Stimulated activated CD4-positive, alpha-beta T cell treated with anti-CD3 and anti-CD28 coated beads, TNF-alpha, amount 100 ng/mL, for 48 hours (primary cell): Measurements from ENCODE around the gene FBXW9.
A peak's percentile ranks its signal among the peaks of the same experiment; 100 is the strongest.
"Not testable (repeated sequence)": the region's sequence is repeated elsewhere in the genome, so short reads cannot be mapped to it uniquely, and the experiment has no call there.

Experiments used
- DNase-seq, 3 donors: peaks; one replicate each; pipeline ENCODE4 v3.0.0-alpha.2; 2020; ENCODE audit warnings: low read depth in 3 of 3

Gene FBXW9

GRCh38 chr19:12681074-12681987 is 15.1 kb downstream of the FBXW9 start, which contains the start of gene DHPS:
Gene DHPS, minus strand, starts transcription at chr19:12681880. Its CDS starts 114 bp downstream, at chr19:12681766.
- peak; percentile 81 to 90 (median 87) for DNase-seq

GRCh38 chr19:12680034-12680433 is 16.4 kb downstream of the FBXW9 start:
- DNase-seq, result no peak

GRCh38 chr19:12678039-12678438 is 18.4 kb downstream of the FBXW9 start:
- not testable (repeated sequence) for DNase-seq

GRCh38 chr19:12676928-12677327 is 19.5 kb downstream of the FBXW9 start:
- no peak for DNase-seq

GRCh38 chr19:12676384-12676792 is 20.0 kb downstream of the FBXW9 start:
- peak; percentile 79 to 87 (median 86) for DNase-seq

GRCh38 chr19:12675940-12676339 is 20.5 kb downstream of the FBXW9 start:
- no peak for DNase-seq

- no peak for DNase-seq
These were observed 21.0 kb downstream of the FBXW9 start for GRCh38 chr19:12675399-12675798.

GRCh38 chr19:12672744-12673143 is 23.7 kb downstream of the FBXW9 start:
- DNase-seq, result no peak

- DNase-seq, result no peak
These were observed 26.1 kb downstream of the FBXW9 start for GRCh38 chr19:12670159-12670928.

GRCh38 chr19:12669270-12670158 is 26.9 kb downstream of the FBXW9 start:
- peak in 2 of 3 donors; percentile 51 to 72 for DNase-seq

- peak in 2 of 3 donors; percentile 31 to 61 for DNase-seq
These were observed 27.5 kb downstream of the FBXW9 start for GRCh38 chr19:12668932-12669269.

GRCh38 chr19:12668346-12668745 is 28.1 kb downstream of the FBXW9 start:
- no peak for DNase-seq

GRCh38 chr19:12667731-12668302 is 28.6 kb downstream of the FBXW9 start:
- DNase-seq, result no peak

GRCh38 chr19:12666265-12667048 is 30.0 kb downstream of the FBXW9 start, which contains the start of the genes MAN2B1 and WDR83:
Gene MAN2B1, minus strand, starts transcription at chr19:12666742. Its CDS starts 41 bp downstream, at chr19:12666701.
Gene WDR83, plus strand, starts transcription at chr19:12666807. Its CDS starts 2,984 bp downstream, at chr19:12669791.
- DNase-seq, result peak in 2 of 3 donors; percentile 62 to 85

- DNase-seq, result no peak
These were observed 30.7 kb downstream of the FBXW9 start for GRCh38 chr19:12665671-12666264.

GRCh38 chr19:12665281-12665573 is 31.2 kb downstream of the FBXW9 start:
- peak in 1 of 3 donors; percentile 35 for DNase-seq

GRCh38 chr19:12664406-12665280 is 31.8 kb downstream of the FBXW9 start:
- no peak for DNase-seq

GRCh38 chr19:12660980-12661379 is 35.5 kb downstream of the FBXW9 start:
- no peak for DNase-seq

- DNase-seq, result no peak
These were observed 38.5 kb downstream of the FBXW9 start for GRCh38 chr19:12657966-12658365.
